ENCODE data around the gene DLL4.

Gene DLL4

DNA sequence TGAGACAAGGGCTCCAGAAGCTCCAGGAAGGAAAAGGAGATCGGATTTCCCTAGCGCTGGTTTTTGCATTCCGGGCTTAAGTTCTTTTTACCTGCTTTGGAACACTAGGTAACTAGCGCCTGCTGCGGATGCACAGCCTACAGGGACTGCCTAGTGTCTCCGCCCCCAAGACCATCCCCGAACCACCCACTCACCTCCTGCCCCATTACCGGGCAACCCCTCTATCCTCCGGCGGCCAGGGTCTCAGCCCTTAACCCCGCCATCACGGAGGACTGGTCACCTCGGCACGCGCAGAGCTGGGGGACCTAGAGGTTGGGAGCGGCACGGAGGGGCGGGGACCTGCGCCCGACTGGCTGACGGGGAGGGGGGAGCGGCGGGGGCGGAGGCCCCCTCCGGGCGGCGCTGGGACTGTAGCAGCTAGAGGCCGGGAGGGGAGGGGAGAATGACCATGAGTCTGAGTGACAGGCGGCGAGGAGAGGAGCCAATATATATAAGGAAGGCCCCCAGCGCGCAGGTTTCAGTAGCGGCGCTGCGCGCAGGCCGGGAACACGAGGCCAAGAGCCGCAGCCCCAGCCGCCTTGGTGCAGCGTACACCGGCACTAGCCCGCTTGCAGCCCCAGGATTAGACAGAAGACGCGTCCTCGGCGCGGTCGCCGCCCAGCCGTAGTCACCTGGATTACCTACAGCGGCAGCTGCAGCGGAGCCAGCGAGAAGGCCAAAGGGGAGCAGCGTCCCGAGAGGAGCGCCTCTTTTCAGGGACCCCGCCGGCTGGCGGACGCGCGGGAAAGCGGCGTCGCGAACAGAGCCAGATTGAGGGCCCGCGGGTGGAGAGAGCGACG, at the start of gene DLL4:
DLL4 (plus strand) TSS at position 520 of the 839 bp plus-strand sequence. CDS start 329 bp downstream, outside the sequence.
- DNase-seq: peak; percentile 49

- no peak for DNase-seq
Observed at GRCh38 chr15:40879609-40880008, 49.5 kb upstream of the DLL4 start.

- DNase-seq: no peak
Observed at GRCh38 chr15:40881351-40881750, 47.8 kb upstream of the DLL4 start.

GRCh38 chr15:40886586-40886985, 42.6 kb upstream of the DLL4 start:
- no peak for DNase-seq

GRCh38 chr15:40889112-40889511, 40.0 kb upstream of the DLL4 start:
- no peak for DNase-seq

- DNase-seq: no peak
Observed at GRCh38 chr15:40891138-40891537, 38.0 kb upstream of the DLL4 start.

DNA sequence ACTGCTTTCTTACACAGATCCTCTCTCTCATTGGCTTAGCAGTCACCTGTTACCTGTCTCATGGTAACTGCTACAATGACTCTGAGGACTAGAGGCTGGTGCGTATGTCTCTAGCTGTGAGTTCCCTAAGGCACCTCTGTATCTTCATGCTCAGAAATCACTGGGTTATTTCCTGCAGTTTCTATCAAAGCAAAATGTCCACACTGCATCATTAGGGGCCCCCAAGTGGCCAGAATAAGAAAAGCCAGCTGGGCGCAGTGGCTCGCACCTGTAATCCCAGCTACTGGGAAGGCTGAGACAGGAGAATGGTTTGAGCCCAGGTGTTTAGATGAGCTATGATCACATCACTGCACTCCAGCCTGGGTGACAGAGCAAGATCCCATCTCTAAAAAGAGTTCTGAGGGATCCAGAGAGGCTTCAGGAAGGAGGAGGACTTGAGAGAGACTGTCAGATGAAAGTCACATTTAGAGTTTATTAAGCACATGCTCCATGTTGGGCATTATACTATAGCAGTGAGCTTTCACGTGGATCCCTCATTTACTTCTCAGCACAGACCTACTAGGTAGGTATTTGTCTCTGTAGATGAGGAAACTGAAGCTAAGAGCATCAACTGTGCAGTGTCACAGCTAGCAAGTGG, 37.2 kb upstream of the DLL4 start:
- peak; percentile 40 for DNase-seq

GRCh38 chr15:40892447-40893012, 36.6 kb upstream of the DLL4 start:
- DNase-seq: no peak

DNA sequence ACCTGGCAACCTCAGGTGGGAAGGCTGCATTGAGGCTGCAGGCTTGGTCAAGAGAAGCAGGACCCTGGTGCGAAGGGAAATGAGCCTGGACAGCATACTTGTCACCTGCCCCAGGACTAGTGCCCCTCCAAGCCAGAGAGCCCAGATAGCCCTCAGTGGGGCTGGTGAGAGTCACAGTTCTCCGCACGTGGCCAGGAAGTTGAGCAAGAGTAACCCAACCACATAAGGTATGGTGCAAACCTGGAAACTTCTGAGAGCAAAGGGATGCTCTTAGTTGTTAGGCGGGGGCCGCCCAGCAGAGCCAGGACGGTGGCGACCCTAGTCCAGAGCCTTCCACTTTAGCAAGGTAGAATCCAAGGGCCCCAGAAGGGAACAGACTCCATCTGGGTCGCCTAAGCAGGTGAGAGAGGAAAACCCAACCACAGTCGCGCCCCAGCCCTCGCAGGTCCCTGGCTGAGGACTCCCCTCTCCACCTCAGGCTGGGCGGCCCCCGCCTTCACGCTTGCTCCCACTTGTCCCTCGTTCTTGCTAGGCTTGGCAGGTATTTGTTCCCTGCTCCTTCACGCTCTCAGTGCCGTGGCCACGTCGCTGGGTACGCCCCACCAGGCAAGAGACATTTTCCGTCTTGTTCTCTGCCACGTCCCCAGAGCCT, 36.0 kb upstream of the DLL4 start:
- no peak for DNase-seq

- peak; percentile 99 for DNase-seq
Observed at GRCh38 chr15:40893733-40894680, 35.1 kb upstream of the DLL4 start, which contains the start of gene VPS18. Gene VPS18 (plus strand): TSS chr15:40894450. CDS start chr15:40894769, 319 bp downstream.

GRCh38 chr15:40894681-40895448, 34.3 kb upstream of the DLL4 start:
- DNase-seq: peak; percentile 61

- no peak for DNase-seq
Observed at GRCh38 chr15:40899536-40900207, 29.5 kb upstream of the DLL4 start.

GRCh38 chr15:40900256-40901052, 28.7 kb upstream of the DLL4 start:
- no peak for DNase-seq

DNA sequence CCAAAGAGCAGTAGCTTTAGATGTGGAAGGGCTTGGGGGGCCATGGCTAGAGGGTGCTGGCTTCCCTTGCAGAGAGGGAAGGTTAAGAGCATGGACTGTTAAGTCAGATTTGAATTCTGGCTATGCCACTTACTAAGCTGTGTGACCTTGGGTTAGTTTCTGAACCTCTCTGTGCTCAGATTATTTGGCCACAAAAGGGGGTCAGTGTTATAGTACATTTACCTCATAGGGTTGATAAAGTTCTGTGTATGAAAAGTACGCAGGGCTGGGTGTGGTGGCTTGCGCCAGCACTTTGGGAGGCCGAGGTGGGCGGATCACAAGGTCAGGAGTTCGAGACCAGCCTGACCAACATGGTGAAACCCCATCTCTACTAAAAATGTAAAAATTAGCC, 28.1 kb upstream of the DLL4 start:
- no peak for DNase-seq

- DNase-seq: no peak
Observed at GRCh38 chr15:40902605-40903561, 26.3 kb upstream of the DLL4 start.

DNA sequence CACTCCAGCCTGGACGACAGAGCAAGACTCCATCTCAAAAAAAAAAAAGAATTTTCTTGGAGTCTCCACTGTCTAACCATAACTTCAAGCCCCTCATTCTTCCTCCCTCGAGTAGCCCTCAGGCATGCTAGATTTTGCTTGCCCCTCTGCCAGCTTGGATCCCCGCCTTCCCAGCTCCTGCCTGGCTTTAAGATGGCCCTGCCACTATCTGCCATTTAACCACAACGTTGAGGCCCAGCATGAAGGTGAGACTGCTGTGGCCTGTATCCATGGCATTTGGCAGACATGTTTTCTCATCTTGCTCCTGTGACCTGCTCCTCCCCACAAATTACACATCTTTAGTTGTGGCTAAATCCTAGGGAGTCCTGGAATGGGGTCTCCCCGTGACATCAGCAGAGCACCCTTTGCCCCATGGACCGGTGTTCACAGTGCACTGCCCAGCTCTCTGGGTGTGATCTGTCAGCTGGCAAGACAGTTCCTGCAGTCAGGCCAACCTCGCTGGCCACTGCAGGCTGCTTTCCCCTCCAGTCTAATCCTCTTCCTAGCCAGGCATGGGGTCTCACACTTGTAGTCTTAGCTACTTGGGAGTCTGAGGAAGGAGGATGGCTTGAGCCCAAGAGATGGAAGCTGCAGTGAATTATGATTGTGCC, 24.5 kb upstream of the DLL4 start:
- no peak for DNase-seq

GRCh38 chr15:40906091-40906990, 22.8 kb upstream of the DLL4 start:
- peak; percentile 82 for DNase-seq

Data from CD4-positive, alpha-beta T cell treated with Interleukin-17A for 4 hours (primary cell).